Neural crest cell (in vitro differentiated cells): ENCODE data around the gene TAS2R60. TPM values are rescaled to one million over a fixed set of nuclear protein-coding genes. Genes with fewer than 3 reads are reported as not detected.

Experiments used
- DNase-seq: peaks from one replicate; pipeline ENCODE4 v3.0.0; 2021; ENCODE audit warnings: low read depth, mixed read lengths, low spot score
- H3K27ac Mint-ChIP-seq: one replicate; pipeline ENCODE4 v1.8.0; 2021; ENCODE audit warnings: mild to moderate bottlenecking, mixed read lengths; ENCODE audit not compliant: unreplicated experiment
- H3K27me3 Mint-ChIP-seq: 2 replicates; pipeline ENCODE4 v1.8.0; 2021; ENCODE audit warnings: low read depth, mild to moderate bottlenecking, mixed read lengths
- H3K36me3 Mint-ChIP-seq: 2 replicates; pipeline ENCODE4 v1.8.0; 2021; ENCODE audit warnings: low read depth, mild to moderate bottlenecking, mixed read lengths
- H3K4me1 Mint-ChIP-seq: 2 replicates; pipeline ENCODE4 v1.8.0; 2021; ENCODE audit warnings: mixed read lengths
- H3K4me3 Mint-ChIP-seq: one replicate; pipeline ENCODE4 v1.8.0; 2021; ENCODE audit warnings: mild to moderate bottlenecking, mixed read lengths
- H3K9me3 Mint-ChIP-seq: 2 replicates; pipeline ENCODE4 v1.8.0; 2021; ENCODE audit warnings: mixed read lengths
- CTCF ChIP-seq: fragments of 200-600 bp; sonication (generic); conservative IDR thresholded peaks from 2 replicates; pipeline ENCODE4 v1.5.0; 2021; ENCODE audit warnings: antibody characterized with exemption, mild to moderate bottlenecking
- total RNA-seq: library from RNA; stranded (reverse); gene quantifications from 2 replicates; pipeline ENCODE4 v1.2.1, GENCODE V29; 2021

The TAS2R60 gene
- total RNA-seq, 1 donor from 2014 or later = not detected

GRCh38 chr7:143477501-143478150 lies 34.4 kb downstream of the TAS2R60 start, which contains the start of gene TAS2R41:
Gene TAS2R41, plus strand, starts transcription at chr7:143477873. Its CDS starts 0 bp downstream, at chr7:143477873.
- Mint-ChIP-seq H3K27me3 (no peaks in the 10 kb centered on the region), H3K4me3 (no peak within 1 kb of the TSS), H3K9me3 (no peaks in the 10 kb centered on the region), H3K36me3 (no peaks in the 10 kb centered on the region), H3K27ac (no peak within 1 kb of the TSS), H3K4me1 (no peaks in the 10 kb centered on the region)
- no peak for TF ChIP-seq CTCF
- DNase-seq = no peak

GRCh38 chr7:143479055-143479766 lies 36.0 kb downstream of the TAS2R60 start:
- no peak for DNase-seq
- H3K27ac Mint-ChIP-seq = no peak overlapping the region
- no peaks in the 10 kb centered on the region for H3K4me1 Mint-ChIP-seq
- H3K27me3 Mint-ChIP-seq = no peaks in the 10 kb centered on the region
- no peaks in the 10 kb centered on the region for H3K9me3 Mint-ChIP-seq
- no peaks in the 10 kb centered on the region for H3K36me3 Mint-ChIP-seq
- no peak for TF ChIP-seq CTCF
- no peak overlapping the region for H3K4me3 Mint-ChIP-seq

- no peak overlapping the region for H3K4me3 Mint-ChIP-seq
Measured at GRCh38 chr7:143480501-143480900, 37.2 kb downstream of the TAS2R60 start.

GRCh38 chr7:143484119-143484518 lies 40.9 kb downstream of the TAS2R60 start:
- Mint-ChIP-seq H3K27ac (no peak overlapping the region), H3K4me3 (no peak overlapping the region), H3K4me1 (no peaks in the 10 kb centered on the region), H3K36me3 (no peaks in the 10 kb centered on the region), H3K27me3 (no peaks in the 10 kb centered on the region), H3K9me3 (no peaks in the 10 kb centered on the region)
- no peak for TF ChIP-seq CTCF
- no peak for DNase-seq

More at GRCh38 chr7:143480501-143480900, 37.2 kb downstream of the TAS2R60 start:
- H3K36me3 Mint-ChIP-seq = no peaks in the 10 kb centered on the region
- no peaks in the 10 kb centered on the region for H3K9me3 Mint-ChIP-seq
- TF ChIP-seq CTCF = no peak
- no peak overlapping the region for H3K27ac Mint-ChIP-seq
- H3K27me3 Mint-ChIP-seq = no peaks in the 10 kb centered on the region
- H3K4me1 Mint-ChIP-seq = no peaks in the 10 kb centered on the region
- no peak for DNase-seq

DNA sequence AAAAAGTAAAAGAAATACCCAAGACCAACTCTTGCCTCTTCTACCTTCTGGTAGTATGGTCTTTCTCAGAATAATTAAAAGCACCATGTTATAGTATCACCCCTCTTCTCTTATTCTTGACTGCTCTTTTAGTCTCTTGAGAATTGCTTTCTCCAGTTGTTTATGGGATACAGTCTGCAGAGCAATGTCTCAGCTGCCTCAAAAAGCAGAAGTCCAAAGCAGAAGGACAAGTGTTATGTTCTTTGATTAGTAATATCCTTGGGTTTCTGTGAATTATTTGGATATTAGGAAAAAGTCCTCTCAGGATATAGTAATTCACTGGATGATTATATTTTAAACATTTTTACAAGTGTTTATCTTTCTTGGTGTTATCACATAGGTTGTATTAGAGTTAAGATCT lies 41.8 kb downstream of the TAS2R60 start:
- Mint-ChIP-seq H3K4me3 (no peak overlapping the region), H3K27me3 (no peaks in the 10 kb centered on the region), H3K27ac (no peak overlapping the region), H3K9me3 (no peaks in the 10 kb centered on the region), H3K36me3 (no peaks in the 10 kb centered on the region), H3K4me1 (no peaks in the 10 kb centered on the region)
- DNase-seq = no peak
- no peak for TF ChIP-seq CTCF
